WERI-Rb-1 (cell line): ENCODE data around the gene KRTAP10-5.
A peak's percentile ranks its signal among the peaks of the same experiment; 100 is the strongest.

Experiments
- DNase-seq: peaks from one replicate; pipeline ENCODE4 v3.0.0-alpha.2; 2020
- H3K27ac ChIP-seq: fragments of 250-450 bp; sonication (Bioruptor Pico); 2 replicates; pipeline ENCODE4 v1.5.1; 2020; ENCODE audit warnings: mild to moderate bottlenecking, moderate library complexity
- H3K27me3 ChIP-seq: fragments of 250-450 bp; sonication (Bioruptor Pico); 2 replicates; pipeline ENCODE4 v1.5.1; 2021; ENCODE audit warnings: mild to moderate bottlenecking, low read depth, moderate library complexity; ENCODE audit not compliant: insufficient read depth, severe bottlenecking
- H3K36me3 ChIP-seq: fragments of 250-450 bp; sonication (Bioruptor Pico); 2 replicates; pipeline ENCODE4 v1.5.1; 2020; ENCODE audit warnings: mild to moderate bottlenecking, moderate library complexity
- H3K4me3 ChIP-seq: 2 replicates; pipeline ENCODE4 v1.5.1; 2011; ENCODE audit warnings: low read depth, mild to moderate bottlenecking, control low read depth, low read length
- H3K9me3 ChIP-seq: fragments of 250-450 bp; sonication (Bioruptor Pico); 2 replicates; pipeline ENCODE4 v1.5.1; 2021; ENCODE audit warnings: mild to moderate bottlenecking, moderate library complexity; ENCODE audit not compliant: severe bottlenecking
- TF ChIP-seq, protein P1 (sequence below): IDR thresholded peaks from 2 replicates; pipeline ENCODE4 v1.5.1; 2011; ENCODE audit warnings: low read depth, mild to moderate bottlenecking, control low read depth, inconsistent platforms, low read length

Gene KRTAP10-5

DNA sequence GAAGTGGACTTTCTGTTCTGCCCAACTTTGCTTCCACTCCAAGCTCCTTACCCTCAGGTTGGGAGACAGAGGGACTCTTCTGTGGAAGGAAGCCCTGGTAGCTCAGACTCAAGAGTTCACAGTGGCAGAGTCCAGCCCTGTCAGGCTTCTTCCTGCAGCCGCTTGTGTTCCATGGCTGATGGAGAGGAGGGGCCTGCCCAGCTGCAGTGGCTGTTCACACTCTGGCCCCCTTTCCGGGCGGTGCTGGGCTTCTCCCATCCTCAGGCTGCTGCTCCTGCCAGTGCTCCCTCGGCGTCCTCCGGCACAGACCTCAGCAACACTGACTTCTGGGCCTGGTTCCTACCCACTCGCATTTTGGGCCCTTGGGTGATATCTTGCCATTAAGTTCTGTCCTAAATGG, 44.4 kb downstream of the KRTAP10-5 start:
- Histone ChIP-seq H3K27me3 (no peaks in the 10 kb centered on the region), H3K4me3 (no peak overlapping the region), H3K27ac (no peak overlapping the region), H3K9me3 (no peaks in the 10 kb centered on the region), H3K36me3 (no peaks in the 10 kb centered on the region)
- TF ChIP-seq, protein P1, sequence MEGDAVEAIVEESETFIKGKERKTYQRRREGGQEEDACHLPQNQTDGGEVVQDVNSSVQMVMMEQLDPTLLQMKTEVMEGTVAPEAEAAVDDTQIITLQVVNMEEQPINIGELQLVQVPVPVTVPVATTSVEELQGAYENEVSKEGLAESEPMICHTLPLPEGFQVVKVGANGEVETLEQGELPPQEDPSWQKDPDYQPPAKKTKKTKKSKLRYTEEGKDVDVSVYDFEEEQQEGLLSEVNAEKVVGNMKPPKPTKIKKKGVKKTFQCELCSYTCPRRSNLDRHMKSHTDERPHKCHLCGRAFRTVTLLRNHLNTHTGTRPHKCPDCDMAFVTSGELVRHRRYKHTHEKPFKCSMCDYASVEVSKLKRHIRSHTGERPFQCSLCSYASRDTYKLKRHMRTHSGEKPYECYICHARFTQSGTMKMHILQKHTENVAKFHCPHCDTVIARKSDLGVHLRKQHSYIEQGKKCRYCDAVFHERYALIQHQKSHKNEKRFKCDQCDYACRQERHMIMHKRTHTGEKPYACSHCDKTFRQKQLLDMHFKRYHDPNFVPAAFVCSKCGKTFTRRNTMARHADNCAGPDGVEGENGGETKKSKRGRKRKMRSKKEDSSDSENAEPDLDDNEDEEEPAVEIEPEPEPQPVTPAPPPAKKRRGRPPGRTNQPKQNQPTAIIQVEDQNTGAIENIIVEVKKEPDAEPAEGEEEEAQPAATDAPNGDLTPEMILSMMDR, result no peak
- peak; percentile 9 for DNase-seq

DNA sequence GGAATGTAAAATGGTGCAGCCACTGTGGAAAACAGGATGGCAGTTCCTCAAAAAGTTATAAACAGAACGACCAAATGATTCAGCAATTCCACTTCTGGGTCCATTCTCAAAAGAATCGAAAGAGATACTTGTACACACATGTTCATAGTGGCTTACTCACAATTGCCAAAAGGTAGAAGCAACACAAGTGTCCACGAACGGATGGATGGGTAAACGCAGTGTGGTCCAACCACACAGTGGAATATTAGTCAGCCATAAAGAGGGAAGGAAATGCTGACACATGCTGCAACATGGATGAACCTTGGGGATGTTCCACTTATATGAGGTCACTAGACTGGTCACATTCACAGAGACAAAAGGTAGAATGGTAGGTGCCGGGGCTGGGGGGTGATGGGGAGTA, 45.7 kb downstream of the KRTAP10-5 start:
- no peak overlapping the region for H3K27ac ChIP-seq
- TF ChIP-seq, protein P1, result no peak
- H3K36me3 ChIP-seq, result no peaks in the 10 kb centered on the region
- no peak for DNase-seq
- no peaks in the 10 kb centered on the region for H3K27me3 ChIP-seq
- H3K9me3 ChIP-seq, result no peaks in the 10 kb centered on the region
- H3K4me3 ChIP-seq, result no peak overlapping the region

DNA sequence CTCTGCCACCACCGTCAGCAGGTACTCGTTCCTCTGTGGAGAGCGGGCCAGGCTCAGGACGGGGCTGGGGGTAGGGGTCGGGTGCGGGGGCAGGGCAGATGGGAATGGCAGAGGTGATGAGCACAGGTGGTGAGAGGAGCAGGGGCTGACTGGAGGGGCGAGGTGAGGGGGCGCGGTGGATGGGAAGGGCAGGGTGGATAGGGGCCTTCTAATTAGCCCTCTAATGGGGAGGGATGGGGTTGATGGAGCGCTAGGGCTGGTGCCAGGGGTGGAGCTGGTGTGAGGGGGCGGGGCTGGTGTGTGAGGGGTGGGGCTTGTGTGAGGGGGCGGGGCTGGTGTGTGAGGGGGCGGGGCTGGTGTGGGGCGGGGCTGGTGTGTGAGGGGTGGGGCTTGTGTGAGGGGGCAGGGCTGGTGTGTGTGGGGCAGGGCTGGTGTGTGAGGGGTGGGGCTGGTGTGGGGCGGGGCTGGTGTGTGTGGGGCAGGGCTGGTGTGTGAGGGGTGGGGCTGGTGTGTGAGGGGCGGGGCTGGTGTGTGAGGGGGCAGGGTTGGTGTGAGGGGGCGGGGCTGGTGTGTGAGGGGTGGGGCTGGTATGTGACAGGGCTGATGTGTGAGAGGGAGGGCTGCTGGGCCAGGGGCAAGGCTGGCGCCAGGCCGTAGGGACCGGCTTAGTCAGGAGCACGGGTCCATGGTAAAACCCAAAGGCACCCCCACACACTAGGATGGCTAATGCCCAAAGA, 46.3 kb downstream of the KRTAP10-5 start:
- TF ChIP-seq, protein P1, result no peak
- DNase-seq, result peak; percentile 5
- H3K36me3 ChIP-seq, result no peaks in the 10 kb centered on the region
- no peaks in the 10 kb centered on the region for H3K27me3 ChIP-seq
- H3K4me3 ChIP-seq, result no peak overlapping the region
- H3K27ac ChIP-seq, result no peak overlapping the region
- H3K9me3 ChIP-seq, result no peaks in the 10 kb centered on the region

DNA sequence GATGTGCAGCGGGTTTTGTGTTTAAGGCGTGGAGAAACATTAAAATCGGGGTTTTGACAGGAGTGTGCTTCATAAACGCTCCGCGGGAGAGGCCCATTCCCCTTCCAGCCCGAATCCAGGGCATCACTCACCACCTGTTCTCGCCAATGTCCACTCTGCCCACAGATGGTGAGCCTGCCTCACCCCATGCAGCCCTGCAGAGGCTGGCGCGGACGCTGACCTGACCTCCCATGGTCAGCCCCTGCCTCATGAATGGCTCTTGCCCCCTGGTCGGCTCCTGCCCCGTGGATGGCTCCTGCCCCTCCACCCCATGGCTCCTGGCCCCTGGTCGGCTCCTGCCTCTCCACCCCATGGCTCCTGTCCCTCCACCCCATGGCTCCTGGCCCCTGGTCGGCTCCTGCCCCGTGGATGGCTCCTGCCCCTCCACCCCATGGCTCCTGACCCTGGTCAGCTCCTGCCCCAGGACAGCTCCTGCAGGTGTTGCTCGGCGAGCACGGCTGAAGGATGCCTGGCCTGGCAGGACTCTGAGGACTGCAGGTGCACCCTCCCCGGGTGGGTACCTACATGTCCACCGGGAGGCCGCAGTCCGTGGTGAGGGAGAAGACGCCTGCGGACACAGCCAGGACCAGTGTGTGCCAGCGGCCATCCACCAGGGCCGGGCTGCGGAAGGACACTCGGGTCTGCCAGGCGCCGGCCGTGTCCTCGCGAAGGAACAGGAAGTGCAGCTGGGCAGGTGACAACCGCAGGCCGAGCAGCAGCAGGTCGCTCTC, 47.1 kb downstream of the KRTAP10-5 start:
- no peak overlapping the region for H3K27ac ChIP-seq
- DNase-seq, result peak; percentile 14
- no peaks in the 10 kb centered on the region for H3K9me3 ChIP-seq
- H3K27me3 ChIP-seq, result no peaks in the 10 kb centered on the region
- TF ChIP-seq, protein P1, result no peak
- H3K36me3 ChIP-seq, result no peaks in the 10 kb centered on the region
- no peak overlapping the region for H3K4me3 ChIP-seq

DNA sequence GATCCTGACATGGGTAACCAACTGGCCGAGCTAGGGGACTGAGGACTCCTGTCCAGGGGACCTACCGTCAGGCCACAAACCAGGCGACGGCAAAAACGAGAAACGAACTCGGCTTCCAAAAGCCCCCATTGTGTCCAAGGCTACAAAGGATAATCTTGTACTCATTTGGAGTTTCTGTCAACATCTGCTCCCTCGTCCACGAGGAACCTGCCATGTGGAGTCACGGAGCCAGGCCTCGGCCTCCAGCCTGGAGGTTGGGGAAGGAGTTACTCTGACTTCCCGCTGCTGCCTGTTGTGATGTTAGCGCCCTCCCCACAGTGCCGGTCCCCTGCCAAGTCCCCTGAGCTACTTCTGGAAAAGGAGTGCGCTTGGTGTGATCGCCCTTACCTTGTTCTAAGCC, 47.7 kb downstream of the KRTAP10-5 start:
- H3K27ac ChIP-seq, result no peak overlapping the region
- TF ChIP-seq, protein P1, result no peak
- H3K9me3 ChIP-seq, result no peaks in the 10 kb centered on the region
- H3K4me3 ChIP-seq, result no peak overlapping the region
- DNase-seq, result peak; percentile 4
- no peaks in the 10 kb centered on the region for H3K36me3 ChIP-seq
- no peaks in the 10 kb centered on the region for H3K27me3 ChIP-seq
